Measurements from ENCODE around the gene HILPDA.
"Not testable (repeated sequence)": the region's sequence is repeated elsewhere in the genome, so short reads cannot be mapped to it uniquely, and the experiment has no call there.

Gene HILPDA

GRCh38 chr7:128458956-128459355, 3.3 kb downstream of the HILPDA start:
- TF ChIP-seq, protein P1, sequence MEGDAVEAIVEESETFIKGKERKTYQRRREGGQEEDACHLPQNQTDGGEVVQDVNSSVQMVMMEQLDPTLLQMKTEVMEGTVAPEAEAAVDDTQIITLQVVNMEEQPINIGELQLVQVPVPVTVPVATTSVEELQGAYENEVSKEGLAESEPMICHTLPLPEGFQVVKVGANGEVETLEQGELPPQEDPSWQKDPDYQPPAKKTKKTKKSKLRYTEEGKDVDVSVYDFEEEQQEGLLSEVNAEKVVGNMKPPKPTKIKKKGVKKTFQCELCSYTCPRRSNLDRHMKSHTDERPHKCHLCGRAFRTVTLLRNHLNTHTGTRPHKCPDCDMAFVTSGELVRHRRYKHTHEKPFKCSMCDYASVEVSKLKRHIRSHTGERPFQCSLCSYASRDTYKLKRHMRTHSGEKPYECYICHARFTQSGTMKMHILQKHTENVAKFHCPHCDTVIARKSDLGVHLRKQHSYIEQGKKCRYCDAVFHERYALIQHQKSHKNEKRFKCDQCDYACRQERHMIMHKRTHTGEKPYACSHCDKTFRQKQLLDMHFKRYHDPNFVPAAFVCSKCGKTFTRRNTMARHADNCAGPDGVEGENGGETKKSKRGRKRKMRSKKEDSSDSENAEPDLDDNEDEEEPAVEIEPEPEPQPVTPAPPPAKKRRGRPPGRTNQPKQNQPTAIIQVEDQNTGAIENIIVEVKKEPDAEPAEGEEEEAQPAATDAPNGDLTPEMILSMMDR (IDR thresholded peaks at IDR 0.05), result no peak
- Histone ChIP-seq H3K4me1 (ENCODE audit: control insufficient read depth in 1 of 2, insufficient read depth in 1 of 2, low read depth in 1 of 2, low read length in 1 of 2) (peaks cover 13 to 22% of the 10 kb centered on the region in 2 experiments), H3K4me3 (ENCODE audit: low read depth in 1 of 2, low read length in 1 of 2) (no peak overlapping the region), H3K27me3 (no peaks in the 10 kb centered on the region), H3K27ac (no peak overlapping the region), H3K9me3 (no peaks in the 10 kb centered on the region), H3K36me3 (no peaks in the 10 kb centered on the region)

DNA sequence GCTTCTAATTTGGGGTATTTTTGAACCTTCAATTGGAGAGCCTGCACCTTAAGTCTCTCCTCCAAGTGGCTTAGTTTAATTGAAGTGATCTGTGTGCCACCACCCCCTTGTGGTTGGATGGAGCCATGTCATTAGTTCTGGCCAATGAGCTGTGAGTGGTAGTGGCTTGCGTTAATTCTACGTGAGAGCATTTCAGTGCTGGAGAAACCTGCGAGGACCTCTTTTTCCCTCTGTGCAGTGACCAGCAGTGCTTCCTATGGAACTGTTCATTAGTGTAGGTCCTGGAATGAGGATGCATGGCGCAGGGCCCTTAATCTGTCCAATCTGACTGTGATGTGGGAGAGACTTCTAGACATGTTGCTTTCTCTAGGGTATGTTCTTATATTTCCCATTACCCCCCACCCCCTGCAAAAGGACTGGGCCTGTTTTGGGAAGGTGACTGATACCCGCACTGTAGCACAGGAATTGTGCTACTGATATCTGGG, 3.8 kb downstream of the HILPDA start:
- Histone ChIP-seq H3K4me1 (ENCODE audit: control insufficient read depth in 1 of 2, insufficient read depth in 1 of 2, low read depth in 1 of 2, low read length in 1 of 2) (peaks cover 13 to 22% of the 10 kb centered on the region in 2 experiments), H3K9me3 (no peaks in the 10 kb centered on the region), H3K36me3 (no peaks in the 10 kb centered on the region), H3K4me3 (ENCODE audit: low read depth in 1 of 2, low read length in 1 of 2) (no peak overlapping the region), H3K27me3 (no peaks in the 10 kb centered on the region), H3K27ac (no peak overlapping the region)
- TF ChIP-seq, protein P1 (IDR thresholded peaks at IDR 0.05), result peak; percentile 80

DNA sequence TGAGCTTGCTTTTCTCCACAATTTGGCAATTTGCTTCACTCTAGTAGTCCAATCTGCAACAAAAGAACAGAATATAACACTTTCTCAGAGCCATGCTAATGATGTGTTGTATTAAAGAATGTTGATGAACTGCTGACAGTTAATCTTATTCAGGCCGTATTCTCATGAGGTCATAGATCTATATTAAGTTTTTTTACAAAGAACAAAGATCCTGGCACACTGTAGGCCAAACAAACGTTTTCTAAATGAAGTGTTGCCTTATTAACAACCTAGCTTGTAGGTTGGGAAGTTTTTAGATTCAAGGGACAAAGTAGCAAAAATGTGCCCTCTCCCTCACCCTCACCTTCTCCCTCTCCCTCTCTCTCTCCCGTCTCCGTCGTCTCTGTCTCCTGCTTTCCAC, 6.8 kb downstream of the HILPDA start:
- Histone ChIP-seq H3K27me3 (no peaks in the 10 kb centered on the region), H3K27ac (no peak overlapping the region)
- TF ChIP-seq, protein P1 (IDR thresholded peaks at IDR 0.05), result no peak

DNA sequence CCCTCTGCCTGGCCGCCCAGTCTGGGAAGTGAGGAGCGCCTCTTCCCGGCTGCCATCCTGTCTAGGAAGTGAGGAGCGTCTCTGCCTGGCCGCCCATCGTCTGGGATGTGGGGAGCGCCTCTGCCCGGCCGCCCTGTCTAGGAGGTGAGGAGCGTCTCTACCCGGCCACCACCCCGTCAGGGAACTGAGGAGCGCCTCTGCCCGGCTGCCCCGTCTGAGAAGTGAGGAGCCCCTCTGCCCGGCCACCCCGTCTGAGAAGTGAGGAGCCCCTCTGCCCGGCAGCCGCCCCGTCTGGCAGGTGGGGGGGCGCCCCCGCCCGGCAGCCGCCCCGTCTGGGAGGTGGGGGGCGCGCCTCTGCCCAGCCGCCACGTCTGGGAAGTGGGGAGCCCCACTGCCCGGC, 7.7 kb downstream of the HILPDA start:
- H3K4me3 ChIP-seq (ENCODE audit: low read depth in 1 of 2, low read length in 1 of 2); H3K36me3 ChIP-seq; H3K4me1 ChIP-seq (ENCODE audit: control insufficient read depth in 1 of 2, insufficient read depth in 1 of 2, low read depth in 1 of 2, low read length in 1 of 2); H3K27ac ChIP-seq; H3K27me3 ChIP-seq; H3K9me3 ChIP-seq: not testable (repeated sequence)

More for the DNA sequence above, 6.8 kb downstream of the HILPDA start:
- Histone ChIP-seq H3K9me3 (no peaks in the 10 kb centered on the region), H3K36me3 (no peaks in the 10 kb centered on the region), H3K4me1 (ENCODE audit: control insufficient read depth in 1 of 2, insufficient read depth in 1 of 2, low read depth in 1 of 2, low read length in 1 of 2) (peaks cover 0 to 6% of the 10 kb centered on the region in 2 experiments), H3K4me3 (ENCODE audit: low read depth in 1 of 2, low read length in 1 of 2) (no peak overlapping the region)

DNA sequence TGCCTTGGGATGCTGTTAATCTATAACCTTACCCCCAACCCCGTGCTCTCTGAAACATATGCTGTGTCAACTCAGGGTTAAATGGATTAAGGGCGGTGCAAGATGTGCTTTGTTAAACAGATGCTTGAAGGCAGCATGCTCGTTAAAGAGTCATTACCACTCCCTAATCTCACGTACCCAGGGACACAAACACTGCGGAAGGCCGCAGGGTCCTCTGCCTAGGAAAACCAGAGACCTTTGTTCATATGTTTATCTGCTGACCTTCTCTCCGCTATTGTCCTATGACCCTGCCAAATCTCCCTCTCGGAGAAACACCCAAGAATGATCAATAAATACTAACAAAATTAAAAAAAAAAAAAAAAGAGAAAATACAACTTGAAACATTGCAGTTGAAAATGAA, 8.3 kb downstream of the HILPDA start:
- not testable (repeated sequence) for H3K27ac ChIP-seq; H3K4me1 ChIP-seq (ENCODE audit: control insufficient read depth in 1 of 2, insufficient read depth in 1 of 2, low read depth in 1 of 2, low read length in 1 of 2); H3K36me3 ChIP-seq; H3K27me3 ChIP-seq; H3K4me3 ChIP-seq (ENCODE audit: low read depth in 1 of 2, low read length in 1 of 2); H3K9me3 ChIP-seq

GRCh38 chr7:128466871-128467270, 11.2 kb downstream of the HILPDA start:
- not testable (repeated sequence) for H3K27me3 ChIP-seq; H3K36me3 ChIP-seq; H3K9me3 ChIP-seq; H3K4me3 ChIP-seq (ENCODE audit: low read depth in 1 of 2, low read length in 1 of 2); H3K4me1 ChIP-seq (ENCODE audit: control insufficient read depth in 1 of 2, insufficient read depth in 1 of 2, low read depth in 1 of 2, low read length in 1 of 2); H3K27ac ChIP-seq

GRCh38 chr7:128476402-128477335, 21.0 kb downstream of the HILPDA start, which contains the start of gene METTL2B:
METTL2B (plus strand) TSS chr7:128476748; CDS start chr7:128476766, 18 bp downstream.
- peak within 1 kb of the TSS; percentile 72 to 82 for H3K4me3 ChIP-seq (ENCODE audit: low read depth in 1 of 2, low read length in 1 of 2)
- H3K9me3 ChIP-seq, result not testable (repeated sequence)
- TF ChIP-seq, protein P1 (IDR thresholded peaks at IDR 0.05), result peak; percentile 77

DNA sequence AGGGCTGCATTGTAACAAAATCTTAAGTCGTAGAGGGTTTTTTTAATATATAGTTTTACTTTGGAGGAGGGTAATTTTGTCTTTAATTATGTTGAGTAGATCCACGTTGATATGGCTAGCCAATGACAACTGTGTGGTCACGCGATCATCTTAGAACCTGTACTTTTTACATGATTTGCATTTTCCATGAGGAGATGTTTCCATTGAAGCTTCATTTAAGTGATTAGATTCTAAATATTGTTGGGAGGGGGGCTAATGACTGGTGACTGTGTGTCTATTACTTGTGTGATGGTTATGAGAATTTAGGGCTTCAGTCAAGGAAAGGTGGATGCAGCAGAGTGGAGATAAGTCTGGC, 21.6 kb downstream of the HILPDA start:
- peaks cover 12 to 13% of the 10 kb centered on the region in 2 experiments for H3K4me1 ChIP-seq (ENCODE audit: control insufficient read depth in 1 of 2, insufficient read depth in 1 of 2, low read depth in 1 of 2, low read length in 1 of 2)
- peak overlapping the region; percentile 72 to 82 for H3K4me3 ChIP-seq (ENCODE audit: low read depth in 1 of 2, low read length in 1 of 2)
- not testable (repeated sequence) for H3K27ac ChIP-seq, H3K27me3 ChIP-seq, H3K9me3 ChIP-seq
- peaks cover 11% of the 10 kb centered on the region for H3K36me3 ChIP-seq

More at GRCh38 chr7:128476402-128477335, 21.0 kb downstream of the HILPDA start, which contains the start of gene METTL2B:
- H3K27me3 ChIP-seq, result not testable (repeated sequence)
- Histone ChIP-seq H3K36me3 (peaks cover 11% of the 10 kb centered on the region), H3K27ac (peak within 1 kb of the TSS; percentile 77), H3K4me1 (ENCODE audit: control insufficient read depth in 1 of 2, insufficient read depth in 1 of 2, low read depth in 1 of 2, low read length in 1 of 2) (peaks cover 12 to 13% of the 10 kb centered on the region in 2 experiments)

DNA sequence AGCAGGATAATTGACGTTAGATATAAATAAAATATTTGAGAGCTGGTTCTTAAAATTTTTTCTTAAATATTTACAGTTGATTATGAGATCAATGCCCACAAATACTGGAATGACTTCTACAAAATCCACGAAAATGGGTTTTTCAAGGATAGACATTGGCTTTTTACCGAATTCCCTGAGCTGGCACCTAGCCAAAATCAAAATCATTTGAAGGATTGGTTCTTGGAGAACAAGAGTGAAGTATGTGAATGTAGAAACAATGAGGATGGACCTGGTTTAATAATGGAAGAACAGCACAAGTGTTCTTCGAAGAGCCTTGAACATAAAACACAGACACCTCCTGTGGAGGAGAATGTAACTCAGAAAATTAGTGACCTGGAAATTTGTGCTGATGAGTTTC, 23.4 kb downstream of the HILPDA start:
- not testable (repeated sequence) for H3K27me3 ChIP-seq; H3K27ac ChIP-seq; H3K4me3 ChIP-seq (ENCODE audit: low read depth in 1 of 2, low read length in 1 of 2); H3K9me3 ChIP-seq
- peaks cover 11% of the 10 kb centered on the region for H3K36me3 ChIP-seq
- H3K4me1 ChIP-seq (ENCODE audit: control insufficient read depth in 1 of 2, insufficient read depth in 1 of 2, low read depth in 1 of 2, low read length in 1 of 2), result peaks cover 12 to 13% of the 10 kb centered on the region in 2 experiments

All from neutrophil (primary cell).